Smooth muscle cell (in vitro differentiated cells): Measurements from ENCODE around the gene BEST1. TPM values are rescaled to one million over a fixed set of nuclear protein-coding genes. Genes with fewer than 3 reads are reported as not detected.

Source experiments
- DNase-seq: peaks from one replicate; lab custom pipeline; 2025; ENCODE audit not compliant: unreplicated experiment; lab: John Stamatoyannopoulos, UW
- H2AFZ ChIP-seq: fragments of 200-600 bp; sonication (generic); 2 replicates; pipeline ENCODE4 v1.6.0; 2016; ENCODE audit warnings: antibody characterized with exemption, low read depth, mild to moderate bottlenecking
- H3F3A ChIP-seq: fragments of 200-600 bp; sonication (generic); 2 replicates; pipeline ENCODE4 v1.6.0; 2017; ENCODE audit warnings: antibody characterized with exemption, low read depth
- H3K27ac ChIP-seq: fragments of 200-600 bp; sonication (generic); 2 replicates; pipeline ENCODE4 v1.5.1; 2016; ENCODE audit warnings: low read depth, mild to moderate bottlenecking
- H3K27me3 ChIP-seq: fragments of 200-600 bp; sonication (generic); 2 replicates; pipeline ENCODE4 v1.6.1; 2016; ENCODE audit warnings: low read depth, mild to moderate bottlenecking
- H3K36me3 ChIP-seq: fragments of 200-600 bp; sonication (generic); 2 replicates; pipeline ENCODE4 v1.5.1; 2016; ENCODE audit warnings: low read depth
- H3K4me1 ChIP-seq: fragments of 200-600 bp; sonication (generic); 2 replicates; pipeline ENCODE4 v1.5.1; 2016; ENCODE audit warnings: low read depth
- H3K4me2 ChIP-seq: fragments of 200-600 bp; sonication (generic); 2 replicates; pipeline ENCODE4 v1.6.0; 2016; ENCODE audit warnings: mild to moderate bottlenecking
- H3K4me3 ChIP-seq: fragments of 200-600 bp; sonication (generic); 2 replicates; pipeline ENCODE4 v1.5.1; 2016; ENCODE audit warnings: mild to moderate bottlenecking
- H3K79me2 ChIP-seq: fragments of 200-600 bp; sonication (generic); 2 replicates; pipeline ENCODE4 v1.6.0; 2016; ENCODE audit warnings: low read depth, mild to moderate bottlenecking
- H3K9ac ChIP-seq: fragments of 200-600 bp; sonication (generic); 2 replicates; pipeline ENCODE4 v1.6.0; 2016; ENCODE audit warnings: low read depth
- H3K9me3 ChIP-seq: fragments of 200-600 bp; sonication (generic); replicated peaks from 2 replicates; pipeline ENCODE4 v1.5.1; 2016; ENCODE audit warnings: low read depth
- H4K20me1 ChIP-seq: fragments of 200-600 bp; sonication (generic); 2 replicates; pipeline ENCODE4 v1.6.0; 2016; ENCODE audit warnings: low read depth
- CTCF ChIP-seq: fragments of 200-600 bp; sonication (generic); IDR thresholded peaks from 2 replicates; pipeline ENCODE4 v1.5.1; 2017; ENCODE audit warnings: borderline replicate concordance, mild to moderate bottlenecking, antibody characterized with exemption; ENCODE audit not compliant: insufficient read depth, poor library complexity, severe bottlenecking
- WGBS: methylation state at CpG from one replicate; pipeline ENCODE4 v1.1.7; 2016; ENCODE audit warnings: low lambda C conversion rate; 5-methylcytosine and 5-hydroxymethylcytosine counted together
- polyA plus RNA-seq: library from polyadenylated mRNA; unstranded; fragments of >200 nt; fragmentation: Nextera tagmentation; extraction: Ambion mirVana; gene quantifications from 2 replicates; pipeline ENCODE4 v1.2.1, GENCODE V29; 2016
- total RNA-seq: library from RNA; depleted of rRNA; stranded (reverse); fragments of >200 nt; gene quantifications from 2 replicates; pipeline ENCODE4 v1.2.3, GENCODE V29; 2014

The BEST1 gene
- total and polyA plus RNA-seq, 2 experiments from 2014 or later = 1.6 to 2.4 TPM

- no peaks in the 10 kb centered on the region for H3K36me3 ChIP-seq
- H3K4me2 ChIP-seq = no peak overlapping the region
- H4K20me1 ChIP-seq = peaks cover 27% of the 10 kb centered on the region
- WGBS = 84% methylated on average over 1 of the region's 2 CpGs
- no peak for TF ChIP-seq CTCF
- no peak overlapping the region for H3K27ac ChIP-seq
- H3K27me3 ChIP-seq = no peaks in the 10 kb centered on the region
- no peak overlapping the region for H2AFZ ChIP-seq
- H3F3A ChIP-seq = peaks cover 17% of the 10 kb centered on the region
- H3K9me3 ChIP-seq = no peaks in the 10 kb centered on the region
- H3K79me2 ChIP-seq = no peaks in the 10 kb centered on the region
- H3K4me3 ChIP-seq = no peak overlapping the region
- peaks cover 7% of the 10 kb centered on the region for H3K4me1 ChIP-seq
- no peak for DNase-seq
- H3K9ac ChIP-seq = no peak overlapping the region
Measured at GRCh38 chr11:61959114-61959513, 9.0 kb downstream of the BEST1 start.

GRCh38 chr11:61959678-61960077 lies 9.5 kb downstream of the BEST1 start:
- WGBS = 95% methylated on average over 6 of the region's 6 CpGs
- no peak overlapping the region for H2AFZ ChIP-seq
- H3K79me2 ChIP-seq = no peaks in the 10 kb centered on the region
- peaks cover 33% of the 10 kb centered on the region for H4K20me1 ChIP-seq
- no peak overlapping the region for H3K4me2 ChIP-seq
- H3K27ac ChIP-seq = no peak overlapping the region
- peaks cover 23% of the 10 kb centered on the region for H3F3A ChIP-seq
- no peaks in the 10 kb centered on the region for H3K9me3 ChIP-seq
- H3K4me3 ChIP-seq = no peak overlapping the region
- no peaks in the 10 kb centered on the region for H3K27me3 ChIP-seq
- no peak for DNase-seq
- peaks cover 7% of the 10 kb centered on the region for H3K4me1 ChIP-seq
- no peak overlapping the region for H3K9ac ChIP-seq
- H3K36me3 ChIP-seq = no peaks in the 10 kb centered on the region
- no peak for TF ChIP-seq CTCF

- no peak overlapping the region for H3K27ac ChIP-seq
- 89% methylated on average over 3 of the region's 3 CpGs for WGBS
- no peak overlapping the region for H3K4me3 ChIP-seq
- no peak overlapping the region for H3K4me2 ChIP-seq
- H3K9ac ChIP-seq = no peak overlapping the region
- no peak for TF ChIP-seq CTCF
- H3K9me3 ChIP-seq = no peaks in the 10 kb centered on the region
- H3K79me2 ChIP-seq = peaks cover 7% of the 10 kb centered on the region
- H3K36me3 ChIP-seq = no peaks in the 10 kb centered on the region
- no peak for DNase-seq
- peaks cover 41% of the 10 kb centered on the region for H4K20me1 ChIP-seq
- peaks cover 28% of the 10 kb centered on the region for H3F3A ChIP-seq
- no peaks in the 10 kb centered on the region for H3K27me3 ChIP-seq
- peaks cover 8% of the 10 kb centered on the region for H3K4me1 ChIP-seq
- H2AFZ ChIP-seq = no peak overlapping the region
Measured at GRCh38 chr11:61960532-61960931, 10.4 kb downstream of the BEST1 start.

- no peak overlapping the region for H2AFZ ChIP-seq
- peaks cover 25% of the 10 kb centered on the region for H3F3A ChIP-seq
- no peaks in the 10 kb centered on the region for H3K27me3 ChIP-seq
- H4K20me1 ChIP-seq = peaks cover 53% of the 10 kb centered on the region
- no peak overlapping the region for H3K27ac ChIP-seq
- no peaks in the 10 kb centered on the region for H3K36me3 ChIP-seq
- no peak for TF ChIP-seq CTCF
- peaks cover 18% of the 10 kb centered on the region for H3K79me2 ChIP-seq
- no peak for DNase-seq
- H3K9ac ChIP-seq = no peak overlapping the region
- WGBS = 94% methylated on average over 8 of the region's 8 CpGs
- no peak overlapping the region for H3K4me3 ChIP-seq
- no peak overlapping the region for H3K4me2 ChIP-seq
- H3K9me3 ChIP-seq = no peaks in the 10 kb centered on the region
- H3K4me1 ChIP-seq = peaks cover 8% of the 10 kb centered on the region
Measured at GRCh38 chr11:61961570-61962212, 11.5 kb downstream of the BEST1 start.
